Frontal cortex (tissue), 4 donors: ENCODE data around the gene KIAA0930. TPM values are rescaled to one million over a fixed set of nuclear protein-coding genes. Genes with fewer than 3 reads are reported as not detected.

Experiments used
- DNase-seq, 2 donors: peaks; one replicate each; pipeline ENCODE4 v3.0.0; 2012; ENCODE audit warnings: low spot score in 2 of 2
- FAIRE-seq: peaks from 2 replicates; lab custom pipeline; 2012; peaks lifted over from hg19 to GRCh38; lab: Jason Lieb, UNC
- total RNA-seq: library from RNA; depleted of rRNA; stranded (reverse); fragments of >200 nt; gene quantifications from one replicate; pipeline ENCODE4 v1.2.3, GENCODE V29; 2014
- donor health status: control.
- donor health status: control.
- donor health status: control.

KIAA0930 gene
- total RNA-seq, 1 donor from 2014 or later: 52.6 TPM

DNA sequence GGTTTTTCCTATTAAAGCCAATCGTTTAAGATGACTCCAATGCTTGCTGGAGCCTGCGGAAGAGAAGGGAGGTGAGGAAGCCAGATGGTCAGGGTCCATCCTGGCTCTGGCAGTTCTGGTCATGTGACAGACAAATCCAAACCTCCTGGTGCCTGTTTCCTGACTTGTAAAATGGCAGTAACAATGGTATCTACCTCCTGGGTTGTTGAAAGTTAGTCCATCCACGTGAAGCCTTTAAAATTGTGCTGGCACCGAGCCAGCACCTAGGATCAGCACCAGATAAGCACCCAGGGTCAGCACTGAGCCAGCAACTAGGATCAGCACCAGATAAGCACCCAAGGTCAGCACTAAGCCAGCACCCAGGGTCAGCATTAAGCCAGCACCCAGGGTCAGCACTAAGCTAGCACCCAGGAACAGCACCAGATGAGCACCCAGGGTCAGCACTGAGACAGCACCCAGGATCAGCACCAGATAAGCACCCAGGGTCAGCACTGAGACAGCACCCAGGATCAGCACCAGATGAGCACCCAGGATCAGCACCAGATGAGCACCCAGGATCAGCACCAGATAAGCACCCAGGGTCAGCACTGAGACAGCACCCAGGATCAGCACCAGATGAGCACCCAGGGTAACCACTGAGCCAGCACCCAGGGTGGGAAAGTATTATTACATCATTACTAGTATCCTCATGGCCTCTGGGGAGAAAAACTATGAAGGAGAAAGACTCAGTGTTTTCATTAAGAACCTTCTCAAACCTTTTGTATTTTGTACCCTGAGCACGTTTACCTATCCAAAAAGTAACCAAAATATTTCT, 17.2 kb downstream of the KIAA0930 start:
- no peak for FAIRE-seq
- no peak for DNase-seq

DNA sequence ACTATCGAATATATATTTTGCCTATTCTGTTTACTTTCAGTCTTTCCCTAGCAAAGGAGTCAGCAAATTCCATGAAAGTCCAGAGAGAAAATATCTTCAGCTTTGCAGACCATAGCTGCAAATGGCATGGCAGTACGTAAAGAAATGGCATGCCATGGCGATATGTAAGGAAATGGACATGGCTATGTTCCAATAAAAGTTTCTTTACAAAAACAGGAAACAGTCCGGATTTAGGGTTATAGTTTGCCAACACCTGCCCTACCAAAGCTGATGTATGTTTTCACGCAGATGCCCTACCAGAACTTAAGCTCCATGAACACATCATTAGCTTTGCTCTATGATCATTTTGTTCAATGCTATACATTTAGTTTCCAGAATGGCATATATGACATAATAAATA, 19.5 kb downstream of the KIAA0930 start:
- FAIRE-seq (no peak), DNase-seq (no peak)

- no peak for DNase-seq
- FAIRE-seq: no peak
Observed at GRCh38 chr22:45218976-45219375, 21.7 kb downstream of the KIAA0930 start.

GRCh38 chr22:45217806-45218205, 22.9 kb downstream of the KIAA0930 start:
- FAIRE-seq (no peak), DNase-seq (no peak)

- no peak for FAIRE-seq
- no peak for DNase-seq
Observed at GRCh38 chr22:45217345-45217744, 23.3 kb downstream of the KIAA0930 start.

DNA sequence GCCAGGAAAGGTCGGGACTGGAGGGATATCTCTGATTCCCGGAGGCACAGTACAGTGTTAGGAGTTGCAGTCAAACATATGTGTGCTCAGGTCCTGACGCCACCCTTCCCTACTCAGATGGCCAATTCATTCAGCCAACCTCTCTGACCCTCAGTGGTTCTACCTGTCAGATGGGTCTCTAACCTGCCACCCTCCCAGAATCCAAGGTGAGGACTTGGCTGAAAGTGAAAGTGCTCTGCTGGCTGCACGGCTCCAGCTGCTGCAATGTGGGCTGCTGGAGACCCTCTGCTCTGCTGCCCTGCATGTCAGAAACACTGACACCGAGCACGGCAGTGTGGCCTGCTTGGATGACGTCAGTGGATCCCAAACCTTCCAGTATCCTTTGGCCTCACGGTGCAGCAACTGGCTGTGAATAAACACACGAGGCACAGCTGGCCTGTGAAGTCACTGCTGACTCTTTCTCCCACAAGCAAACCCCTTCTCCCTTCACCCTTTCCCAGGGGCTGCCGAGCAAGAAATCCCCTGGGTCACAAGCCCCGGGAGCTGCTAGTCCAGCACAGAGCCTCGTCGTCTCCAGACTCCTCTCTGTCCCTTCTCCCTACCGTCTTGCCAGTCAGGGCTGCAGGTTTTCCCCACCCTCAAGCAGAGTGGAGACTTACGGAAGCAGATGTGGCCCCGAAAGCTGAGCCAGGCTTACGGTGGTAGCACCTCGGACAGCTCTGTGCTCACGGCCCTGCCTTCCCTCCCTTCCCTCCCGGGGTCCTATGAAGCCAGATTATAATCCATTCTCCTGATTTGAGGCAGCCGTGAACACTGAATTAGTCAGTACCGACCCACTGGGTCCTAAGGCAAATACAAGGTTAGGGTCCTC, 24.3 kb downstream of the KIAA0930 start:
- FAIRE-seq (no peak), DNase-seq (no peak)

GRCh38 chr22:45212992-45213751, 27.5 kb downstream of the KIAA0930 start:
- FAIRE-seq (no peak), DNase-seq (no peak)

DNA sequence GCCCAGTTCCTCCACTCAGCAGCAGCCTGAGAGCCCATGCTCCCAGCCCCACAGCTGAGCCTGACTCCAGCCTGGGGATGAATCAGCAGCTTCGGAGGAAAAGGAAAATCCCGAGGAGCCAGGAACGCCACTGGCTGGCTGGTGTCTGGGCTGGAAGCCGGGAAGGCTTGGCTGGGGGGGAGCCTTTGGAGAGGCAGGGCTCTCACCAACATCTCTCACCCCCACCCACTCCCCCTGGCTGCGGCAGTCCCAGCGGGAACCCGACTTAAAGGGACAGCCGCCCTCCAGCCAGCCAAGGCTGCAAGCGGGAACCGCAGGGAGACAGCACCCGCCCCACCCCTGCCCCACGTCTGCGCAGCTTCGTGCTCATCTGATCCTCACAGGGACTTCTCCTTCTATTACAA, 28.4 kb downstream of the KIAA0930 start:
- DNase-seq: peak; percentile 61 to 72

GRCh38 chr22:45211848-45212247, 28.8 kb downstream of the KIAA0930 start:
- FAIRE-seq (no peak), DNase-seq (no peak)

More for the DNA sequence above, 28.4 kb downstream of the KIAA0930 start:
- FAIRE-seq: no peak

- DNase-seq: no peak
- FAIRE-seq: no peak
Observed at GRCh38 chr22:45211435-45211834, 29.3 kb downstream of the KIAA0930 start.

- FAIRE-seq (no peak), DNase-seq (no peak)
Observed at GRCh38 chr22:45210991-45211390, 29.7 kb downstream of the KIAA0930 start.

GRCh38 chr22:45210577-45210976, 30.1 kb downstream of the KIAA0930 start:
- DNase-seq (no peak), FAIRE-seq (no peak)

DNA sequence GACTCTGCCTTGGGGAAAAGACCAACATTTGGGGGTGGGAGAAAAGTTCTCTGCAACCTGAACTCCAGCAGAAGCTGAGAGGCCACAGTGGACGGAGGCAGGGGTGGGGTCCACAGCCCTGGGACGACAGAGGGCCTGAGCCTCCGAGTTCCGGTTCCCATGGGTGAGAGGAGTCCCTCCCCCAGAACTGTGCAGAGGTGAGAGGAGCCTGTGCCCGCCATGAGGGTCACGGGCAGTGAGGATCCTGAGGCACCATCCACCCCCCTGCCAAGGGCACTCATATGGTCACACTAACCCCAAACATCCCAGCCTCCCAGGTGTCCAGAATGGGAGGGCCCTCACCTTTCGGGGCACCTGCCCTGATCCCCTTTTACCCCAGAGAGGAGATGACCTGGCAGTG, 30.5 kb downstream of the KIAA0930 start:
- no peak for DNase-seq
- no peak for FAIRE-seq

- DNase-seq (peak; percentile 58 to 59), FAIRE-seq (no peak)
Observed at GRCh38 chr22:45208993-45209838, 31.5 kb downstream of the KIAA0930 start.

DNA sequence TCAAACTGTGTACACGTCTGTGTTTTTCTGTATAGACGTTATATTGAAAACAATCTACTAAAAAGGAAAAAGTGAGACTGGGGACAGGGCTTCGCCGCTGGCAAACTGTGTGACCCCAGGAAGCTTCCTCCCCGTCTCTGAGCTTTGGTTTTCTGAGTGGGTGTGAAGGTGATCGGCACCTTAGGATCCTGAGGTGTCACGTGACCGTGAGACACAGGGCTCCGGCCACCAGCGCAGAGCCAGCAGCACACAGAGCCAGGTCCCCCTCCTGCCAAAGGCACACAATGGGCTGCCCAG, 32.0 kb downstream of the KIAA0930 start:
- no peak for DNase-seq
- no peak for FAIRE-seq

DNA sequence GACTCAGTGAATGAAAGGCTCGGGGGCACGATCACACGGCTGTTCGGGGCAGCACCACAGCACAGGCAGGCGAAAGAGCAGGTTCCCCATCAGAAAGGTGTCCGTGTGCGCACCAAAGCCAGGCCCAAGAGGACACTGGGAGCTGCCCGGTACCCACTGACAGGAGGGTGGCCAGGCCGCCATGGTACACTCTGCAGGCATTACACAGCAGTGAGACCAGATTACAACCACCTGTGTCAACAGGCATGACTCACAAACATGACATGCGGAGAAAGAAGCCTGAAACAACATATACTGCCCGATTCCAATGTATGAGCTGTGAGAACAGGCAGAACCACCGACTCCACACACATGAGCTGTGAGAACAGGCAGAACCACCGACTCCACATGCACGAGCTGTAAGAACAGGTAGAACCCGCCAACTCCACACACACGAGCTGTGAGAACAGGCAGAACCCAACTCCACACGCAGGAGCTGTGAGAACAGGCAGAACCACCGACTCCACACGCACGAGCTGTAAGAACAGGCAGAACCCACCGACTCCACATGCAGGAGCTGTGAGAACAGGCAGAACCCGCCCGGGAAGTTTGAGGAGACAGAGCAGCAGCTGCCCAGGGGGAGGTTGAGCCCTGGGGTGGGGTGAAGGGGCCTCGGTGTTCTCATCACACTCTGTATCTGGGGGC, 32.6 kb downstream of the KIAA0930 start:
- FAIRE-seq (no peak), DNase-seq (no peak)

DNA sequence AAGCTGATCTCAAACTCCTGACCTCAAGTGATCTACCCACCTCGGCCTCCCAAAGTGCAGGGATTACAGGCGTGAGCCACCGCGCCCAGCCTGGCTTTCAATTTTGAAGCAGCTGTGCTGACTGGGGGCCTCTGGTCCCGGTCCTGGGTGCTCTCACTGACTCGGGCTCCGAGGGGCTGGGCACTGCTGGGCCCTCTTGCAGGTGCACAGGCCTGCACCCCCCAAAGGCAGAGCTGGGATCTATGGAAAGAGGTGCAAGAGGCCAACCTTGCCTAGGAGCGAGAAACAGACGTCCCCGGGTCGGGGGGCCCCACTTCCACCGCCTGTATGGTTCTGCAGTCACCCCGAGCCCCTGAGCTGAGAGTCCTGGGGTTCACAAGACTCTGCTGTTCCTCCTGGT, 33.2 kb downstream of the KIAA0930 start:
- no peak for DNase-seq
- FAIRE-seq: no peak

DNA sequence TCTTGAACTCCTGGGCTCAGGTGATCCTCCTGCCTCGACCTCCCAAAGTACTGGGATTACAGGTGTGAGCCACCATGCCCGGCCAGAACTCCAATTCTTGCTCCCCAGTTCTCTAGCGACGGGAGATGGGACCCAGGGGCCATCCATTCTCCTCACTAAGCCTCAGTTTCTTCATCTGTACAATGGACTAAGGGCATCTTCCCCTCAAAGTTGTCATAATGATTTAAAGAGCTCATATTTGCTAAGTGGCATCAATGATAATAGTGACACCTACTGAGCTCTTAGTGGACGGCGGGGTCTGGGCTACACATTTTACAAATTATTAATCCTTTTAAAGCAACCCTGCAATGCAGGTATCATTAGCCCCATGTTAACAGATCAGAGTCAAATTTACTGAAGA, 34.5 kb downstream of the KIAA0930 start:
- FAIRE-seq (no peak), DNase-seq (no peak)

- DNase-seq (no peak), FAIRE-seq (no peak)
Observed at GRCh38 chr22:45205276-45205925, 35.3 kb downstream of the KIAA0930 start.
